NT2/D1 (cell line): Measurements from ENCODE around the gene POU6F1.

ENCODE experiments used
- DNase-seq: peaks from one replicate; pipeline ENCODE4 v3.0.0-alpha.2; 2011; ENCODE audit warnings: low read depth, low spot score
- H3K27me3 ChIP-seq: 2 replicates; pipeline ENCODE4 v1.6.0; 2011; ENCODE audit warnings: mild to moderate bottlenecking; ENCODE audit not compliant: insufficient read length, insufficient read depth
- H3K36me3 ChIP-seq: 2 replicates; pipeline ENCODE4 v1.6.1; 2011; ENCODE audit warnings: mild to moderate bottlenecking, low read length, mixed read lengths; ENCODE audit not compliant: insufficient read depth, insufficient read length
- H3K4me1 ChIP-seq: 2 replicates; pipeline ENCODE4 v1.5.1; 2011; ENCODE audit not compliant: insufficient read depth, insufficient read length
- H3K4me3 ChIP-seq: 2 replicates; pipeline ENCODE4 v1.5.1; 2011; ENCODE audit warnings: low read depth; ENCODE audit not compliant: insufficient read length
- H3K9ac ChIP-seq: 2 replicates; pipeline ENCODE4 v1.6.0; 2011; ENCODE audit warnings: low read depth; ENCODE audit not compliant: insufficient read length
- H3K9me3 ChIP-seq: 2 replicates; pipeline ENCODE4 v1.5.1; 2011; ENCODE audit warnings: mild to moderate bottlenecking, low read length; ENCODE audit not compliant: insufficient read depth
- SUZ12 ChIP-seq: IDR thresholded peaks from 2 replicates; pipeline ENCODE4 v1.6.1; 2011; ENCODE audit not compliant: insufficient read length, insufficient read depth; ENCODE audit errors: extremely low read depth
- YY1 ChIP-seq: IDR thresholded peaks from 2 replicates; pipeline ENCODE4 v1.6.1; 2011; ENCODE audit not compliant: insufficient read length, insufficient read depth
- ZNF274 ChIP-seq: IDR thresholded peaks from 2 replicates; pipeline ENCODE4 v1.6.1; 2011; ENCODE audit warnings: mild to moderate bottlenecking, low read depth, low read length

The POU6F1 gene

GRCh38 chr12:51216642-51217041 lies 1.2 kb downstream of the POU6F1 start:
- Histone ChIP-seq H3K9me3 (no peaks in the 10 kb centered on the region), H3K36me3 (peaks cover 4% of the 10 kb centered on the region), H3K4me3 (peak overlapping the region; percentile 67), H3K9ac (peak overlapping the region; percentile 91), H3K27me3 (no peaks in the 10 kb centered on the region), H3K4me1 (no peaks in the 10 kb centered on the region)
- no peak for DNase-seq
- TF ChIP-seq SUZ12 (no peak), ZNF274 (no peak), YY1 (no peak)

GRCh38 chr12:51214895-51215294 lies 3.0 kb downstream of the POU6F1 start:
- Histone ChIP-seq H3K36me3 (peaks cover 4% of the 10 kb centered on the region), H3K4me1 (no peaks in the 10 kb centered on the region), H3K4me3 (no peak overlapping the region), H3K27me3 (no peaks in the 10 kb centered on the region), H3K9me3 (no peaks in the 10 kb centered on the region), H3K9ac (no peak overlapping the region)
- TF ChIP-seq ZNF274: no peak
- no peak for TF ChIP-seq YY1
- no peak for DNase-seq

GRCh38 chr12:51210690-51211395 lies 7.0 kb downstream of the POU6F1 start:
- H3K9me3 ChIP-seq: no peaks in the 10 kb centered on the region
- no peaks in the 10 kb centered on the region for H3K4me1 ChIP-seq
- H3K27me3 ChIP-seq: no peaks in the 10 kb centered on the region
- H3K9ac ChIP-seq: no peak overlapping the region
- no peak for DNase-seq
- H3K4me3 ChIP-seq: no peak overlapping the region
- H3K36me3 ChIP-seq: peaks cover 4% of the 10 kb centered on the region
- TF ChIP-seq YY1: no peak
- TF ChIP-seq SUZ12: no peak
- TF ChIP-seq ZNF274: no peak

- Histone ChIP-seq H3K9ac (no peak overlapping the region), H3K9me3 (no peaks in the 10 kb centered on the region), H3K36me3 (peaks cover 2% of the 10 kb centered on the region), H3K4me1 (no peaks in the 10 kb centered on the region), H3K27me3 (no peaks in the 10 kb centered on the region), H3K4me3 (no peak overlapping the region)
- no peak for DNase-seq
- TF ChIP-seq SUZ12 (no peak), ZNF274 (no peak)
These were observed 8.6 kb downstream of the POU6F1 start for GRCh38 chr12:51209259-51209658.

- Histone ChIP-seq H3K36me3 (peaks cover 3% of the 10 kb centered on the region), H3K27me3 (no peaks in the 10 kb centered on the region), H3K9ac (no peak overlapping the region), H3K4me1 (no peaks in the 10 kb centered on the region), H3K9me3 (no peaks in the 10 kb centered on the region), H3K4me3 (no peak overlapping the region)
- DNase-seq: no peak
- TF ChIP-seq YY1 (no peak), ZNF274 (no peak), SUZ12 (no peak)
These were observed 9.7 kb downstream of the POU6F1 start for GRCh38 chr12:51208016-51208660.

- DNase-seq: no peak
These were observed 12.5 kb downstream of the POU6F1 start for GRCh38 chr12:51205350-51205749.

GRCh38 chr12:51202718-51203117 lies 15.1 kb downstream of the POU6F1 start:
- peaks cover 3% of the 10 kb centered on the region for H3K4me1 ChIP-seq
- no peak overlapping the region for H3K4me3 ChIP-seq
- DNase-seq: no peak
- no peak overlapping the region for H3K9ac ChIP-seq
- TF ChIP-seq SUZ12: no peak
- no peak for TF ChIP-seq YY1
- no peak for TF ChIP-seq ZNF274
- peaks cover 5% of the 10 kb centered on the region for H3K36me3 ChIP-seq
- no peaks in the 10 kb centered on the region for H3K9me3 ChIP-seq
- no peaks in the 10 kb centered on the region for H3K27me3 ChIP-seq

More at GRCh38 chr12:51205350-51205749, 12.5 kb downstream of the POU6F1 start:
- Histone ChIP-seq H3K27me3 (no peaks in the 10 kb centered on the region), H3K36me3 (peaks cover 3% of the 10 kb centered on the region), H3K9ac (no peak overlapping the region), H3K4me1 (no peaks in the 10 kb centered on the region), H3K4me3 (no peak overlapping the region), H3K9me3 (no peaks in the 10 kb centered on the region)
- TF ChIP-seq SUZ12: no peak
- TF ChIP-seq ZNF274: no peak
- TF ChIP-seq YY1: no peak
